Fibroblast of lung (primary cell): ENCODE data around the gene EPHB1. TPM values are rescaled to one million over a fixed set of nuclear protein-coding genes. Genes with fewer than 3 reads are reported as not detected.

Experiments used
- DNase-seq, 2 donors: peaks; one replicate each; pipeline versions ENCODE4 v3.0.0 to v3.0.0-alpha.2; 2010; ENCODE audit warnings: low read depth in 2 of 2
- H2AFZ ChIP-seq: 2 replicates; pipeline ENCODE4 v1.5.1; 2012; ENCODE audit warnings: low read length, control low read depth, inconsistent platforms
- H3K27ac ChIP-seq: 2 replicates; pipeline ENCODE4 v1.5.1; 2011; ENCODE audit warnings: low read length, control low read depth; ENCODE audit not compliant: insufficient read depth
- H3K27me3 ChIP-seq: 2 replicates; pipeline ENCODE4 v1.5.1; 2011; ENCODE audit warnings: mild to moderate bottlenecking, low read length; ENCODE audit not compliant: control insufficient read depth, insufficient read depth
- H3K36me3 ChIP-seq: 2 replicates; pipeline ENCODE4 v1.5.1; 2011; ENCODE audit warnings: low read length; ENCODE audit not compliant: control insufficient read depth, insufficient read depth
- H3K4me1 ChIP-seq: 2 replicates; pipeline ENCODE4 v1.5.1; 2011; ENCODE audit warnings: low read length; ENCODE audit not compliant: control insufficient read depth, insufficient read depth; ENCODE audit errors: extremely low read depth
- H3K4me2 ChIP-seq: 2 replicates; pipeline ENCODE4 v1.5.1; 2011; ENCODE audit warnings: low read length, control low read depth; ENCODE audit not compliant: insufficient read depth; ENCODE audit errors: extremely low read depth
- H3K4me3 ChIP-seq, 4 experiments: fragments of 200-600 bp in 1 of 4; sonication (generic) in 1 of 4; replicated peaks in 1 of 4; 2 replicates each; pipeline ENCODE4 v1.5.1; 2011 to 2016; ENCODE audit warnings: low read length in 4 of 4, low read depth in 3 of 4, mild to moderate bottlenecking in 3 of 4, control low read depth in 2 of 4, inconsistent platforms in 1 of 4, mixed read lengths in 1 of 4; ENCODE audit not compliant: insufficient read depth in 1 of 4; ENCODE audit errors: control extremely low read depth in 1 of 4
- H3K79me2 ChIP-seq: 2 replicates; pipeline ENCODE4 v1.5.1; 2012; ENCODE audit warnings: mild to moderate bottlenecking, low read length, inconsistent platforms; ENCODE audit not compliant: control insufficient read depth, insufficient read depth
- H3K9ac ChIP-seq: 2 replicates; pipeline ENCODE4 v1.5.1; 2011; ENCODE audit warnings: mild to moderate bottlenecking, low read length, control low read depth; ENCODE audit not compliant: insufficient read depth
- H3K9me3 ChIP-seq: 2 replicates; pipeline ENCODE4 v1.5.1; 2012; ENCODE audit warnings: low read depth, low read length; ENCODE audit not compliant: control insufficient read depth, insufficient read depth
- H4K20me1 ChIP-seq: 2 replicates; pipeline ENCODE4 v1.5.1; 2011; ENCODE audit warnings: low read length; ENCODE audit not compliant: control insufficient read depth, insufficient read depth; ENCODE audit errors: extremely low read depth
- EZH2 ChIP-seq: IDR thresholded peaks from 2 replicates; pipeline ENCODE4 v1.5.1; 2012; ENCODE audit warnings: low read length, control low read depth, mild to moderate bottlenecking; ENCODE audit errors: missing control alignments
- polyA plus RNA-seq, 2 donors: library from polyadenylated mRNA; depleted of rRNA in 1 of 2; stranded (reverse) in 1 of 2; unstranded in 1 of 2; fragments of >200 nt; gene quantifications; 2 replicates each; pipeline ENCODE4 v1.2.1, GENCODE V29; 2011 to 2012; ENCODE audit warnings: missing spikeins in 1 of 2
- total RNA-seq: library from RNA; depleted of rRNA; stranded (reverse); fragments of >200 nt; gene quantifications from 2 replicates; pipeline ENCODE4 v1.2.1, GENCODE V29; 2014
- TF ChIP-seq, protein P1 (sequence below), 2 donors: IDR thresholded peaks in 1 of 2; conservative IDR thresholded peaks in 1 of 2; 1 replicate in 1 of 2; 2 replicates in 1 of 2; pipeline ENCODE4 v1.5.1; 2011 to 2012; ENCODE audit warnings: low read length in 2 of 2, control low read depth in 1 of 2, inconsistent platforms in 1 of 2, low read depth in 1 of 2, mild to moderate bottlenecking in 1 of 2

EPHB1 gene
- total and polyA plus RNA-seq, 2 donors (not counting 1 experiment from before 2014, with no cell fraction given), result 0.14 to 0.50 TPM

DNA sequence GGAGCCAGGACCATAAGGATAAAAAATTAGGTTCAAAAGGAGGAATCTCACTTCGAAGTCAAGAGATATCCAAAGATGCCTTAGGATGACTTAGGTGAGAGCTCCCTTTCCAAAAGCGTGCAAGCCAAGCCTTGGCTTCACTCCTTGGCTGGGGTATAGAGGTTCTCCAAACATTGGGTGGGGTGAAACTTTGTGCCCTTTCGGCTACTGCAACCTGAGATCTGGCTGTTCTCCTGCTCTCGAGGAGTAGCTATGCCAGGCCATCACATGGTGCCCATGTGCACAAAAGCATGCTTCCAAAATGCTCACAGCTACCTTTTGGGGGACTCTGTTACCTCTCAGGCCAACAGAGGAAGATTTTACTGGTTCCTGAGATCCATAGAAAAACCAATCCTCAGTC is 373.8 kb downstream of the EPHB1 start:
- Histone ChIP-seq H3K27ac (no peak overlapping the region), H3K9me3 (no peaks in the 10 kb centered on the region), H3K4me2 (no peak overlapping the region), H3K9ac (no peak overlapping the region), H2AFZ (no peak overlapping the region), H3K27me3 (no peaks in the 10 kb centered on the region), H3K4me1 (no peaks in the 10 kb centered on the region), H3K36me3 (no peaks in the 10 kb centered on the region), H3K4me3 (no peak overlapping the region), H4K20me1 (no peaks in the 10 kb centered on the region), H3K79me2 (no peaks in the 10 kb centered on the region)
- no peak for TF ChIP-seq EZH2
- DNase-seq, result no peak

DNA sequence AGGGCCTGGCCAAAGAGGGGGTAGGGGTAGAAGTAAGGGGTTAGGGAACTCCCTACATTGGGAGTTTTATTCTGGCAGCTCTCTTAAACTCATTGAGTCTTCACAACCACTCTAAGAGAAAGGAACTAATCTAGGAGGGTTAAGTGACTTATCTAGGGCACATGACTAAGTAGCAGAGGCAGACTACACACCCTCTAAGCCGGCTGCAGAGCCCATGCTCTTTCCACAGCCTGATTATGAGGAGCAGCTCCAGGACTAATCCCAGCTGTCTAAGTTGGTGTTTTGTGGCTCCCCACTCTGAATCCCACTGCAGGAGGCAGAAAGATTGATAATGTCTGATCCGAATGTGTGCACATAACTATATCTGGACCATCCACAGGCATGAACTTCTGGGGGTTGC is 374.6 kb downstream of the EPHB1 start:
- no peaks in the 10 kb centered on the region for H3K27me3 ChIP-seq
- no peak overlapping the region for H3K4me2 ChIP-seq
- no peak overlapping the region for H3K27ac ChIP-seq
- H3K9ac ChIP-seq, result no peak overlapping the region
- no peaks in the 10 kb centered on the region for H3K9me3 ChIP-seq
- no peak for TF ChIP-seq EZH2
- TF ChIP-seq, protein P1, sequence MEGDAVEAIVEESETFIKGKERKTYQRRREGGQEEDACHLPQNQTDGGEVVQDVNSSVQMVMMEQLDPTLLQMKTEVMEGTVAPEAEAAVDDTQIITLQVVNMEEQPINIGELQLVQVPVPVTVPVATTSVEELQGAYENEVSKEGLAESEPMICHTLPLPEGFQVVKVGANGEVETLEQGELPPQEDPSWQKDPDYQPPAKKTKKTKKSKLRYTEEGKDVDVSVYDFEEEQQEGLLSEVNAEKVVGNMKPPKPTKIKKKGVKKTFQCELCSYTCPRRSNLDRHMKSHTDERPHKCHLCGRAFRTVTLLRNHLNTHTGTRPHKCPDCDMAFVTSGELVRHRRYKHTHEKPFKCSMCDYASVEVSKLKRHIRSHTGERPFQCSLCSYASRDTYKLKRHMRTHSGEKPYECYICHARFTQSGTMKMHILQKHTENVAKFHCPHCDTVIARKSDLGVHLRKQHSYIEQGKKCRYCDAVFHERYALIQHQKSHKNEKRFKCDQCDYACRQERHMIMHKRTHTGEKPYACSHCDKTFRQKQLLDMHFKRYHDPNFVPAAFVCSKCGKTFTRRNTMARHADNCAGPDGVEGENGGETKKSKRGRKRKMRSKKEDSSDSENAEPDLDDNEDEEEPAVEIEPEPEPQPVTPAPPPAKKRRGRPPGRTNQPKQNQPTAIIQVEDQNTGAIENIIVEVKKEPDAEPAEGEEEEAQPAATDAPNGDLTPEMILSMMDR (conservative IDR thresholded peaks at IDR 0.05 in 1 of 2, IDR thresholded peaks at IDR 0.05 in 1 of 2; ENCODE audit: low read depth in 1 of 2, low read length in 2 of 2), result no peak
- H4K20me1 ChIP-seq, result no peaks in the 10 kb centered on the region
- no peaks in the 10 kb centered on the region for H3K79me2 ChIP-seq
- H3K4me1 ChIP-seq, result no peaks in the 10 kb centered on the region
- no peaks in the 10 kb centered on the region for H3K36me3 ChIP-seq
- no peak for DNase-seq
- no peak overlapping the region for H2AFZ ChIP-seq
- no peak overlapping the region for H3K4me3 ChIP-seq

DNA sequence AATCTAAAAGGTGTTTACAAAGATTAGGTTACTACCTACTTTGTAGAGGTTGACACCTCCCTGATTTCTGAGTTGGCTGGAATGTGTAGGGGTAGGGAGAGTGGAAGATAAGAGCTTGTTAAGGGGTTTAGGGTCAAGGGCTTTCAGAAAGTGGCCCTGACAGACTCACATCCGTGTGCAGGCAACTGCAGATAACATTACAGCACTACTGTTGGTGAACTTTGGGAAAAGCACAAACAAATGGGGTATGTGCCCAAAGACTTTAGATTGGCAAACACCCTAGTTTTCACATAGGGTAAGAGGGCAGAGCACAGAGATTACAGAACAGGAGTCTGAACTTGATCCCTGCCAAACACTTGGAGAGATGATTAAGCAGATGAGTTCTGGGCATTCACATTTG is 375.7 kb downstream of the EPHB1 start:
- Histone ChIP-seq H3K9me3 (no peaks in the 10 kb centered on the region), H4K20me1 (no peaks in the 10 kb centered on the region), H3K4me1 (no peaks in the 10 kb centered on the region), H3K27ac (no peak overlapping the region), H3K4me3 (no peak overlapping the region), H3K9ac (no peak overlapping the region), H3K4me2 (no peak overlapping the region), H3K36me3 (no peaks in the 10 kb centered on the region), H3K79me2 (no peaks in the 10 kb centered on the region), H2AFZ (no peak overlapping the region), H3K27me3 (no peaks in the 10 kb centered on the region)
- no peak for DNase-seq
- TF ChIP-seq, protein P1 (conservative IDR thresholded peaks at IDR 0.05 in 1 of 2, IDR thresholded peaks at IDR 0.05 in 1 of 2; ENCODE audit: low read depth in 1 of 2, low read length in 2 of 2), result no peak
- TF ChIP-seq EZH2, result no peak
